T-helper 1 cell treated with Interleukin-12 subunit alpha and Interleukin-12 subunit beta and Interleukin-4 antibody, amounts not matched to agents 30 ng/mL and 1 ng/mL, for 36 hours (primary cell): ENCODE data around the gene AGAP1. TPM values are rescaled to one million over a fixed set of nuclear protein-coding genes. Genes with fewer than 3 reads are reported as not detected.

Experiments used
- intact Hi-C: fragments of 100-400 bp; cut with micrococcal nuclease; formaldehyde crosslinking; loops from one replicate; pipeline ENCODE4 v1.15.1; 2024
- total RNA-seq: library from RNA; stranded (reverse); gene quantifications from 2 replicates; pipeline ENCODE4 v1.2.3, GENCODE V29; 2022

AGAP1 gene
- total RNA-seq, 1 donor from 2014 or later = 2.7 TPM

DNA sequence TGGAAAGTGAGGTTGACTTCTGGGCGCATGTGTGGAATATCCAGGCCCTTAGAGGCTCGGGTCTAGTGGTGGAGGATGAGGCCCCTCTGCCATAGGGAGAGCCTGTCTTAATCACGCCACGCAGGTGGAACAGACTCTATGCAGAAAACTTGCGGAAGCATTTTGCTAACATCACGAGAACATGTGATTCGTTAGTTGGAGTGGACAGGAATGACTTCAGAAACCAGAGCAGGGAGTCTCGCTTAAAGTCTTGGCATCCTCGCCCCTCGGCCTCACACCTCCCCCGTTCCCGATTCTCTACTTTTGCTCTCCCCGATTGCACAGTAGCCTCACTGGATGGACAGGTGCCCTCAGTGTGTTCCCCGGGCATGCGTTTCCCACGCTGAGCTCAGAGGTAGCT is 340.9 kb downstream of the AGAP1 start:
- intact Hi-C loops = no loop called here

DNA sequence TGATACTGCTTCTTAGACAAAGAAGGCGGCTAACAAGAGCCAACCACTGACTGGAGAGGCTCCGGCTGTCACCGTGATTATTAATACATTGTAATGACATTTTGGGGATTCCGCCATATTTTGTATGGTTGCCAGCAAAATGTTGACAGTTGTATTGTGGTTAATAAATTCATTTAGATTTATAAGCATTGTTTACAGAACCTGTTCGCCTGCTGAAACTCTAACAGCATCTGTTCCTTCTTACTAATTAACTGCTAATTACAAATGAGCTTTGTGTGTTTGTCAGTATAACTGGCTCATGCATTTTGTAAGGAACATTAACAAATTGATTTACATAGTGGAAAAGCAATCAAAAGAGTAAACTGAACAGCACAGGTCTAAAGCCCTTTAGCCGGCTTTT is 342.0 kb downstream of the AGAP1 start:
- intact Hi-C loops = no loop called here

DNA sequence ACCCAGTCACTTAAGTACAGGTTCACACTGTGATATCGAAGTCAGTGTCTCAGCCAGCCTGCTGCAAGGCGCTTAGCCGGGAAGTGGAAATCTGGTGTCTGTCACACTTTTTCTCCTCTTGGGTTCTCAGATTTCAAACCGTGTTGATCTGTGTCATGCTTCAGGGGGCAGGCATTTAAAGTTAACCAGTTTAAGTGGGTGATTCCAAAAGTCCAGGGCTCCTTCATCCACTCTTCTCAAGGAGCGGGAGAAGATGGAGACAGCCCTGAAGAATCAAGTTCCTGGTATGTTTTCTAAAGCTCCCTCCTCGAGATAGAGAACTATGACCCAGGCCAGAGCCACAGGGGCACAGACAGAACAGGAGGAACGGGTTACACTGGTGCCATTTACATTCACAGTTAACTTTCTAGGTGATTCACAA is 342.7 kb downstream of the AGAP1 start:
- intact Hi-C loops = no loop called here

DNA sequence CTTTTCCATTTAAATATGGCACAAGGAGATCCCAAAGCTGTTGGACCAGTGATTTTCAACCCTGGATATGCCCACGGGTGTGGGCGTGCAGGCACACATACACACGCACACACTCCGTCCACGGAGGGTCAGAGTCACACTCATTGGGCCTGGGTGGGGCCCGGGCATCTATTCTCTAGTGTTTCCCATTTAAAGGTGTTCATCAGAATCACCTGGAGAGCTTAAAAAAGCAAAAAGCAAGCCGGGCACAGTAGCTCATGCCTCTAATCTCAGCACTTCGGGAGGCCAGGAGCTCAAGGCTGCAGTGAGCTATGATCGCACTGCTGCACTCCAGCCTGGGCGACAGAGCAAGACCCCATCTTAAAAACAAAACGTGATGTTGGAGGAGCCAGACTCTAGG is 345.4 kb downstream of the AGAP1 start:
- intact Hi-C loops = no loop called here

DNA sequence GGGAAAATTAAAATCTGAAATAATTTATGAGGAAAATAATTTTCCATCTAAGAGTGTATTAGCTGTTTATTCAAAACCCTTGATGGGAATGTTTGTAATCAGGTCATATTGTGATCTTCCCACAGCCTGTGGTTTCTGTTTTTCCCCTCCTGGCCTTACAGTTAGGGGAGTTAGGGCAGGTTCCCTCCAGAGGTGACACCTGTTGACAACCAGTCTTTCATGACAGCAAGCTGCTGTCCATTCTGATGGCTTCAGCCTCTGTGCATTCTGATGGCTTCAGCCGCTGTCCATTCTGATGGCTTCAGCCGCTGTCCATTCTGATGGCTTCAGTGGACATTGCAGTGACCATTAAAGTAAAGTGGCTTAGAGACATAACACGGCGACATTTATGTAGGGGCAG is 346.1 kb downstream of the AGAP1 start:
- intact Hi-C loops = no loop called here

DNA sequence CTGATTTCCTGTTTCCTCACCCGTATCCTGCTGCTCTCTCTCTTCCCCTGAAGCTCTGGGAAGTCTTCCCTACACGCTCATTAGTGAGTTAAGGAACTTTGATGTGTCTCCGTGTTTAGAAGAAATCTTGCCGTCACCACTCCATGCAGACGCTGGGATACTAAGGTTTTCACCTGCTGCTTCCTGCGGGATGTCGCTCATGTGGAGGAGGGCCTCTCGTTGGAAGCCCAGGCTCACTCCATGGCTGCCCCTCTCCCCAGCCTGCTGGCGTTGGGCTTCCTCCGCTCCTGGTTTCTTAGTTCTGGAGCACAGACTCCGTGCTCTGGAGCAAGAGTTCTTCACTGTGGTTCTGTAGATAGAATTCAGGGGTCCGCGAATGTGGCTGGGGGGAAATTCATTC is 348.0 kb downstream of the AGAP1 start:
- intact Hi-C loops = no loop called here

DNA sequence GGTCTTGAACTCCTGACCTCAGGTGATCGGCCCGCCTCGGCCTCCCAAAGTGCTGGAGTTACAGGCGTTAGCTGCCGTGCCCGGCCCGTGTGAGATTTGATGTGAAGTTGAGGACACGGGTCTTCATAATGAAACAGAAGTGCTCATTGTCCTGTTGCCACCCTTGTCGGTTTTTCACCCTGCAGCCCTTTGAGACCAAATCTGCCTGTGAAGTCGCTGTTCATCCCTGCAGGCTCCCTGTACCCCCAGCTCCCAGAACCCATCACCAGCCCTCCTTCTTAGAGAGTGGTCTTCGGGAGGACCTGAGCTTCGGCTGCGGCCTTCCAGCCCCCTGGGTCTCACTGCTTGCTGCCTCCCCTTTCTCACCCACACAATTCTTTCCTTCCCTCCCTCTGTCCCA is 349.1 kb downstream of the AGAP1 start:
- intact Hi-C loops = no loop called here

DNA sequence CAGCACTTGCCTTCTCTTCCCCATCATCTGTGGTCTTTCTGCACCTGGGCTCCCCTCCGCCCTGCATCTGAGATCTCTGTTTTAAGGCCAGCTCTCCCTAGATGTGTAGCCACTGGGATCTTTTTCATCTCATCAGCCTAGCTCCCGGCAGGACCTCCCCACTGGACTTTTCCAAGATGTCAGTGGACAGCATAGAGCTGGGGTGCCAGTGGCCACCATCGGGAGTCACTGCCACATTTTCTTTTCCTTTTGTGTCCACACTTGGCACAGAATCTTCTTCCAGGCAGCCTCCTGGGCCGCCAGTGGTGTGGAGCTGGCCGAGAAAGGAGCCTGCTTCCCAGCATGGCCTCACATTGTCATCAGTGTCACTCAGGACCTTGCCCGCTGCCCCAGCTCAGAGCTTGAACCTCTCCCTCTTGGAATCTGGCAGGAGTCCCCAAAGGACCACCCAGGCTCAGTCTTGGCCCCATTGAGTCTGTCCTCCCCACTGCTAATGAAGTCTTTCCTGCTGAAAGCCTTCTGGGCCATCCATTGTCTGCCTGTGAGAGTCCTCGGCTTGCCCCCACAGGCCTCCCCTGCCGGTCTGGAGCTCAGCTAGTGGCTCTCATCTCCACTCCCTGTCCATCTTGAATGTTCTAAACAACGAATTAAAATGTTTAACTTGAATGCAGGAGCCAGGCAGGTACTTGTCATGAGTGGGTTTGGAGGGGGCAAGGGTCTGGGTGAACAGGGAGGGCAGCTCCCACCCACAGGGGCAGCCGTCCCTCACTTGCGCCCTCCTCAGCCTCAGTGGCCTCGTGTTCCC is 349.9 kb downstream of the AGAP1 start:
- intact Hi-C loops = no loop called here

DNA sequence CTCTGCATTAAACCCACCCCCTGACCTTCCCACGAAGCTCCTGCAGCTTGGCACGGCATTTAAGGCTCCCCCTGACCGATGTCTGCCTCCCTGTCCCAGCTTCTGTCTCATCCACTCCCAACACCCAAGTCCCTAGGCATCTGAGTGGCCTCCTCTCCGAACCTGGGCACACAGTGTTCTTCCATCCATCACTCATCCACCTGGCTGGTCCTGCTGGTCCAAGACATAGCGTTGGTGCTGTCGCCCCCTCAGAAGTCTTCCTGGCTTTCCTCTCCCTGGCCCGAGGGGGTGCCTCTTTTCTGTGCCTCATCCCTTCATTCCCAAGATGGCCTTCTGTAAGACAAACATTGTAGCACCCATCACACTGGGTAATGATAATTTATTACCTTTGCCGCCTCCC is 350.7 kb downstream of the AGAP1 start:
- intact Hi-C loops = no loop called here

DNA sequence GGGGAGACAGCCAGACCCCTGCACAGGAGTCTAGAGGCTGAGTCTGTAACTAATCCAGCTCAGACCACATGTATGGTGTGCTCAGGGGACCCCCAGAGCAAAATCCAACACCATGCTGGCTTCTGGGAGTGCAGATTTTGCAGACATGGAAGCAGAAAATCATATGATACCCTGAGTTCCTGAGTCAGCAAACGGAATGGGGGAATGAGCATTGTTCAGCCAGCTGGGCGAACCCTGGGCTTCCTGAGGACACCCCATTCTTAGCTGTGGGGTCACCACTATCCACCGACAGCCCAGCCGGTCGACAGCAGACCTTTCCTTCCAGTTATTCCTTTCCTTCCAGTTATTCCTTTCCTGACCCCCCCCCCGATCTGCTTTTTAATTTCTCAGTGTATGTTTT is 351.4 kb downstream of the AGAP1 start:
- intact Hi-C loops = no loop called here

DNA sequence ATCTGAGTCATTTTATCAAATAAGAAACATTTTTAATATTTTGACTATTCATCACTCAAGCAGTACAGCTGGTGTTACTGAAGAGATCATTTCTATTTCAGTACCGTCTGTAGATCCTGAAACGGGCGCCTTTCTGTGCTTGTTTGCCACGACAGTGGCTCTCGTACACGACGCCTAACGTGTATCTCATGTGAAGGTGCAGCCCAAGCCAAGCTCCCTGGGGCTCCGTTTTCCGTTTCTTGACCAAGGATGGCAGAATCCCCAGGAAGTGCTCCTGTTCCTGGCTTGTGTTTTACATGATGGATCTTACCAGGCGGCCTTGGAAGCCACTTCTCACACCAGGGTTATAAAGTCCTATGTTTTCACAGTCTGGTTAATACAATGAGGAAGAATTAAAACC is 353.7 kb downstream of the AGAP1 start:
- intact Hi-C loops = no loop called here

DNA sequence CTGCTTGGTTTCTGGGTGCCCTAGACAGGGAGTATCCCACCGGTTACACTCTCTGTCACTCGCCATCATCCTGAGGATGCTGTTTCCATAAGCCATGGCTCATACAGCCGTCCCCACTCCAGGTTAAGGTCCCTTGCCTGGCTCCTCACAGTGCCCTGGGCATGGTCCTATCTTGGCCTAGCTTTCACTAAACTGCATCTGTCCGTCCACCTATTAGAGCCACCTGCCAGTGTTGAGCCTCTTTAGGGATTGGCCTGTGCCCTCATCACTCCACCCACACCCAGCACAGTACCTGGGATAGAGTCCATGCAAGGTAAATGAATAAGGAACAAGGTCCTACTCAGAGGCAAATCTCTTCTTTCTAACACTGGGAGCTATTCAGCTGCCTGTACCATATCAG is 354.2 kb downstream of the AGAP1 start:
- intact Hi-C loops = no loop called here

DNA sequence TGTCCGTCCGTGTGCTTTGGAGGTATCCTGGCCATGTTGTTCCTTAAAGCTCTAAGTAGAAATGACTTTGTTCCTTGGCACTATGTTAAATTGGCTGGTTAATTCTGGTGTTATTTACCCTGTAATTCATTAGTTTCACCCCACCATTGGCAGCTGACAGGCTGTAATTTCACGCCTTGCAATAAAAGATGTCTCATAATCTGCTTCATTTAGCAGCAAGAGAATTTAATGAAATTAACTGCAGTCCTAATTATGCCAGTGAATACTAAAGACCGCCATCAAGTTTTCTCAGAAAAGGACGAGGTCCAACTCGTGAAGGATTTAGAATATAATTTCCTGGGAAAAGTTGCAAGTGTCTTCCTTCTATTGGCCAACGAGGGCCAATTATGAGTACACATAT is 355.1 kb downstream of the AGAP1 start:
- intact Hi-C loops = no loop called here

DNA sequence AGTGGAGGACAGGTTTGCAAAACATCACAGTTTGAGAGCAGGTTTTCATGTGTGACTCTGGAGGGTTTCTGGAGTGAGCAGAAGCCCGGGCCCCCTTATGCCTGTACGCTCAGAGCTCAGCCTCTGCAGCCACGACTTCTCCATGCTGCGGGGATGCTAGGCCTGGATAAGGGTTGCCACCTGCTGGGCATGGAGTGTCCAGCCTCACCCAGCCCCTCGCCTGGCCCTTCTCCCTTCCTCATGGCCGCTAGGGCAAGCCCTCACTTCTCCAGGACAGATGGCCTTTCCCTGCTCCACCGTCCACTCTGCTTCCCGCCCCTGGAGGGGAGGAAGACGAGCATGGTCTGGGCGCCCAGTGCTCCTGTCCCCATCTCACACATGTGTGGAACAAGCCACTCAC is 355.6 kb downstream of the AGAP1 start:
- intact Hi-C loops = no loop called here

DNA sequence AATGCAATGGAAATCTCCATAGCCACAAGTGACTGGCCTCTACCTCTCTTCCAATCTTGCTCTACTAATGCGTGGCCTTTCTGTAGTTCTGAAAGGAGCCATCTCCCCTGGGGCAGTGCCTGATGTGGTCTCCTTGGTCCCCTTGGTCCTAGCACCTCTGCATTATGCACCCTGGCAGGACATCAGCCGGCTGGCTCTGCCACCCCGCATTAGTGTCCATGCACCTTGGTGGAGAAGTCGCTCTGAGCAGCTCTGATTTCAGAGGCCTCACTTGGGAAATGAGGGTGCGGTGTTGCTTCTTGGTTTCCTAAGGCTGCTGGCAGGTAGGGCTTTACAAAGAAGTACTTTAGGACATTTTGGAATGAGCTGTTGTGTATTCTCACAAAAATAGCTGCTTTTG is 356.4 kb downstream of the AGAP1 start:
- intact Hi-C loops = no loop called here

DNA sequence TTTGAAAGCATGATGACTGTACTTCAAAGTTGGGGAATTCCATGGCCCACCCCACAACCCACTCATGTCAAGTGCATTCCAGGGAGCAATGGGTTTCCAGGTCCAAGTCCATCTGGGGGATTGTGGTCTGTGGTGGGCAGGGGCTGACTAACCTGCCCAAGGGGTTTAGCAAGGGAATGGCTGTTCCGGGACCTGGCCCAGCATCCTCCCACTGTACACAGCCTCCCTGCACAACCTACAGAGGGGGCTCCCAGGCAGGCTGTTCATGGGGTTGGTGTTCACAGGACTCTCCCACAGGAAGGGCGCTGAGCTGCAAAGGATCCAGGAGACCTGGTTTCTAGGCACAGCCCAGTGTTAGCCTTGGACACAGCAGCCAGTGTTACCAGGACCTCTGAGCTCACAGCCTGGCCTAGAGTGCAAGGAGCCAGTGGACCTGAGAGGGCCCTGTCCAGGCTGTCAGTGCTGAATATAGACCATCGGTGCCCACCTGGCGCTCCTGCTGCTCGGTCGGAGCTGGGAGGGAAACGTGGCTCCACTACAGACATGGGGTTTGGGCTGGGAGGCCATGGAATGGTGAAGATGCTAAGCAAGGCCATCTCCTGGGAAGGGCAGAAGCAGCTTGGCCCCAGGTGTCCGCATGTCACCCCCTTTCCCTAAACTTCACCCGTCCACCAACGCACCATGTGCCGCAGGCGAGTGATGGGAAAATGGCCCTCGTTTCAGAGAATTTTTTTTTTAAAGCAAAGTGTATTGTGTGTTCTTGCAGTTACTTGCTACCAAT is 357.1 kb downstream of the AGAP1 start:
- intact Hi-C loops = no loop called here

DNA sequence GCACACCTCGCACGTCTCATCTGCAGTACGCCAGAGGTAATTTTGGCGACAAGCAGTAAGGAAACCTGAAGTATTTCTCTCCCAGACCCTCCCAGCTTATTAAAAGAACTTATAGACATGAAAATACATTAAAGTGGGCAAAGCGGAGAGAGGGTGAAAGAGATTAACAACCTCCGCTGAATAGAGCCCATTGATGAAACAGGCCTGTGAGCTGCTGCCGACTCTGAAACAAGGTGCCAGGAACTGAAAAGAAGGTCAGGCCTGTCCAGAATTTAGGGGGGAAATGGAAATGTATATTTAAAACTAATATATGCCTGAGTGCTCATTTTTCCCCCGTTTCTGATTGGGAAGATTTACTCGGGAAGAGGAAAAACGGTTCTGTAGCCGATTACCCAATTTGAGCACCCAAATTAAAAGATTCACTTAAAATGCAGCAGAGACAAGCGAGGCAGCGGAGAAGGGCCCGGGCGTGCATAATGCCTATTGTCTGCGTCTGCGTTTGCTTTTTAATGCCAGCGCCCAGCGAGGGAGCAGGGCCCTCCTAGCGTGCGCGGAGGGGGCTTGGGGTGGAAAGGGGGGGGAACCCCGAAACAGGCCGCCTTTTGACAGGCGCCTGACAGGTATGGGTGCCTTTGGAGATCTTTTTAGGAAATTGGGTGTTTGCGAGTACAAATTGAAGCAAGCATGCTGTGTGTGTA is 358.1 kb downstream of the AGAP1 start:
- intact Hi-C loops = no loop called here

DNA sequence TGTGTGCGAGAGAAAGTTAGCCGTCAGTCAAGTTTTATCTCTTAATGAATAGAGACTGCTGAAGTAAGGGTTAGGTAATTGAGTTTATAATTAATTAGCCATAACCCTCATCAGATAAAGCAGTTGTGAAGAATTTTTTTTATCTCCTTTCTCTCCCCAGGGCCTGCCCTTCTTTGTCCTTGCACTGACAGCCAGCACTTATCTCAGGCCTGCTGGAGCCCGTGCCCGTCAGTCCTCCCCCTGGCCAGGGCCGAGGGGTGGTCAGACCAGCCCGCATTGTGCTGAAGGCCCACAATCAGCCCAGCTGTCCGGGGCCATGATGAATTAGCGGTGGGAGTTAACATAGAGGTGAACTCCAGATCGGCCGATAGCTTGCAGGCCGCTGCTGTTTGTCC is 358.7 kb downstream of the AGAP1 start:
- intact Hi-C loops = no loop called here

DNA sequence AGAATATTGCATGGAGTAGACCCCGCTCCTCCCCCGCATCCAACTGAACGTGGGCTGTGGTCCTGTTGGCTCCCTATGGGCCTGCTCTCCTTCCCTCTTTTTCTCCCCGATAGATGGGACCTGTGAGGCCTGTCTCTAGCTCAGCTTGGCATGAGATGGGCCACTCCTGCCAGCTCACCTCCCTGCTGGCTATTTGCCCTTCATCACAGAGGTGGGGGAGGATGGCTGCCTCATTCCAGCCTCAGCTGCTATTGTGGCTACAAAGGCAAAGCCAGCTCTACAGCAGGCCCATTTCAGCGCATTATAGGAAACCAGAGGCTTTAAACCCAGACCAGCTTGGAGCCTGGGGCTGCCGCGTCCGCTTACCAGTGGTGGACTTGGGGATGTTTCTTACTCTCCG is 360.4 kb downstream of the AGAP1 start:
- intact Hi-C loops = no loop called here

DNA sequence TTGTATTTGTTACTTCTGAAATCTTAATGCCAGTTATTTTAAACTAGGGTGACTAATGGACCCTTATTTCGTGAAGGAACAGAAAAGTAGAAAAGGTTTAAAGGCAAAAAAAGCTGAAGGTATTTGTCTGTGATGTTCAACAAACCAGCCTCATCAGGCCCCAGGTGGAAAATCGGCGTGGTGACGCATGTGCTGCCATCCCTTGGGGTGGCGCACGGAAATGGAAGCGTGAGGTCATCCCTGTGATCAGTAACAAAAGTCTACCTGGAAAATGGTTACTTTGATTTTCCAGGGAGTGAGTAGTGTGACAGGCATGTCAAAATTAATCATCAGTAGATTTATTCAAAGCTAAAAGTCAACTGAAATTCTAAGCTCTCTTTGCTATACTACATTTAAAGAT is 361.2 kb downstream of the AGAP1 start:
- intact Hi-C loops = no loop called here

DNA sequence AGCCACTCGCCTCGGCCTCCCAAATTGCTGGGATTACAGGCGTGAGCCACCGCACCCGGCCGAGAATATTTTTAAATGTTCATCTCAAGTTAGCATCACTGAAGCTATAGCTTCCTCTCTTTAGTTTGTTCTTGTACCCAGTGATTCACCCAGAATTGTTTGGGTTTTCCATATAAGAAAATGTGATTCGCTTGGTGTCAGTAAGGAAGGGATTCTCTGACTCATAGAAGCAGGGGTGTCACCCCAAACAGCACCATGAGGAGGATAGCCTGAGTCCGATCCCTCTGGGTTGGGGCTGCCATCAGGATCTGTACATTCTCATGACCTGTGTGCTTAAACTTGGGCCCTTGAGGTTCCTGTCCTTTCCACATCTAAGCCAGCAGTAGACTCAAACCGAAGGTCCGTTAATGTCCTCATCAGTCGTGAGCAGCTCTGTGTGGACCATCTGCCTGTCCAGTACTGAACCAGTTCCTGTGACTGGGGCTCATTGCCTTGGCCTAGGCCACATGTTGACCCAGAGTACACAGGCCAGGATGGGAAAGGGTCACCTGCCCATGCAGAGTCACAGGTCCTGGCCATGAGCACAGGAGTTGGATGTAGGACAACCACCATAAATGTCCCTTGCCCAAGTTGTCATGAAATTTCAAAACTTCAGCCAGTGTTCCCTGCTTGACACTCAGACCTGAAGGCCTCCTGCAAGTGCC is 362.5 kb downstream of the AGAP1 start:
- intact Hi-C loops = no loop called here

DNA sequence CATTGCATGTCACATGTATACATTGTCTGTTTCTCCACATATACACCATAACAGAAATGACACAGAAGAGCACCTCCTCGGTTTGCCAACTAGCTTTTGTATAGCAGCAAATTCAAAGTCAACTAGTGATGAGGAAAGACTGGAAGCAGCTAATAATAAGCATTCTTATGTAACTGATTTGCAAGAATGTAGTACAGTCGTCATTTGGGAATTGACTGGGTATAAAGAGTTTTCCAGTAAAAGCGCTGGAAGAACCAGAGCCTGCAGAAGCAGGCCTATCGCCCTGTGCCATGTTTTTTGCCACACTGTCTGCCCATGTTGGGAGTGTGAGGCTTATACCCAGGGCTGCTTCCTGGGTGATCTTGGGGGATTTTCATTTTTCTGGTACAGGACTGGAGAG is 363.8 kb downstream of the AGAP1 start:
- intact Hi-C loops = no loop called here
